Adrenal gland (tissue), 5 donors: ENCODE data around the gene ZFR.

Source experiments
- POLR2A ChIP-seq, 2 donors: fragments of 450-650 bp; IDR thresholded peaks; one replicate each; pipeline ENCODE4 v1.6.1; 2017; ENCODE audit warnings: antibody characterized with exemption in 2 of 2, mild to moderate bottlenecking in 2 of 2, moderate library complexity in 1 of 2
- TF ChIP-seq, protein P1 (sequence below), 6 experiments: fragments of 450-650 bp in 4 of 6; fragments of 200-600 bp in 2 of 6; sonication (generic) in 1 of 6; IDR thresholded peaks; 1 replicate in 5 of 6; 2 replicates in 1 of 6; pipeline versions ENCODE4 v1.5.1 to v1.8.0; 2016 to 2021; ENCODE audit warnings: antibody characterized with exemption in 6 of 6, mild to moderate bottlenecking in 2 of 6, moderate library complexity in 1 of 6
- donor health status: DM: no; HTN: no; CAD: no.

DNA sequence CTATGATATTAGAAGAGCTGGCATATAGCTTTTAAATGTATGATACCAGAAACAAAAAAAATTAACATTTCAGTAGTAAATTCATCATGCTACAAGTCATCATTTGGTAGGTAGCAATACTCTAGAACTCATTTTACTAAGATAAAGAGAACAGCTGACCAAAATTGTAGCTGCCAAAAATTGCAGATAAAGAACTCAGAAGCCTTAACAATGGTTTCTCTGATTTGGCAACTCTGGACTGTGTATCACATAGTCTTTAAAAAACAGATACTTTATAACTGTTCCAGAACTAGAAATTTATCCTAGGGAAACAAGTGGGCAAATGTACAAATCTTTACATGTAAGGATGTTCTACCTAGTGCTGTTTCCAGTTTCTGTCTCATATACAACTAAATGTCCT lies 33.9 kb downstream of the ZFR start:
- no peak for TF ChIP-seq POLR2A (IDR thresholded peaks at IDR 0.05)
- TF ChIP-seq, protein P1, sequence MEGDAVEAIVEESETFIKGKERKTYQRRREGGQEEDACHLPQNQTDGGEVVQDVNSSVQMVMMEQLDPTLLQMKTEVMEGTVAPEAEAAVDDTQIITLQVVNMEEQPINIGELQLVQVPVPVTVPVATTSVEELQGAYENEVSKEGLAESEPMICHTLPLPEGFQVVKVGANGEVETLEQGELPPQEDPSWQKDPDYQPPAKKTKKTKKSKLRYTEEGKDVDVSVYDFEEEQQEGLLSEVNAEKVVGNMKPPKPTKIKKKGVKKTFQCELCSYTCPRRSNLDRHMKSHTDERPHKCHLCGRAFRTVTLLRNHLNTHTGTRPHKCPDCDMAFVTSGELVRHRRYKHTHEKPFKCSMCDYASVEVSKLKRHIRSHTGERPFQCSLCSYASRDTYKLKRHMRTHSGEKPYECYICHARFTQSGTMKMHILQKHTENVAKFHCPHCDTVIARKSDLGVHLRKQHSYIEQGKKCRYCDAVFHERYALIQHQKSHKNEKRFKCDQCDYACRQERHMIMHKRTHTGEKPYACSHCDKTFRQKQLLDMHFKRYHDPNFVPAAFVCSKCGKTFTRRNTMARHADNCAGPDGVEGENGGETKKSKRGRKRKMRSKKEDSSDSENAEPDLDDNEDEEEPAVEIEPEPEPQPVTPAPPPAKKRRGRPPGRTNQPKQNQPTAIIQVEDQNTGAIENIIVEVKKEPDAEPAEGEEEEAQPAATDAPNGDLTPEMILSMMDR (IDR thresholded peaks at IDR 0.05) = no peak
